Measurements from ENCODE around the gene PLEKHA4. TPM values are rescaled to one million over a fixed set of nuclear protein-coding genes. Genes with fewer than 3 reads are reported as not detected.

The PLEKHA4 gene
- total and polyA plus RNA-seq, 10 of the 15 experiments (the other 5 are each of a cell fraction or from before 2014, with no cell fraction given), result 0.13 to 10.0 (median 6.4) TPM; not detected in 1

DNA sequence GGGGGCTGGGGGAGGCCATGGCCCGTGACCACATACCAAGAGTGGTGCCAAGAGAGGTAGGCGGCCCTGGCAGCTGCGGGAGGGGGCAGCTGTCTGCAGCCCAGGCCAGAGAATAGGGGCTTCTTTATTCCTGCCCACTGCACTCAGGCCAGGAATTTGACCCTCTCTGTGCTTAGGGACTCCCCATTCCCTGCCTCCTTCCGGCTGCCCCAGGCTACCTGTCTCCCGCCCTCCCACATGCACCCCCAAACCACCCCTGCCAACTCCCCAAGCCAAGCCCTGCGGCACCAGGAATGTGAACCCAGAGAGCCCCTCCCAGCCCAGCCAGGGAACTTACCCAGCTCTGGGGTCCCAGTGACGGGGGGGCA, 687 bp downstream of the PLEKHA4 start:
- H3K9ac ChIP-seq (ENCODE audit: control insufficient read depth, insufficient read depth, low read length), result no peak overlapping the region
- intact Hi-C loops (cut with micrococcal nuclease; ENCODE audit: unreplicated experiment) (no loop called here), in situ Hi-C loops (cut with MboI) (no loop called here)
- ChIA-PET CTCF (interaction anchor here (0.9 kb wide), 1 partner anchor 26 kb away, joined by 3 read pairs; no protein-coding TSS in a partner anchor), POLR2A (no interaction called here), RAD21 (ENCODE audit: unreplicated experiment) (no interaction called here), SMC1A (ENCODE audit: uncharacterized antibody, unreplicated experiment) (no interaction called here)
- no peak overlapping the region for H3K27ac ChIP-seq (ENCODE audit: control insufficient read depth, insufficient read depth)
- DNase-seq (ENCODE audit: low read depth, low spot score) (no peak), FAIRE-seq (no peak), ATAC-seq (no peak)
- H3K4me1 ChIP-seq (ENCODE audit: control insufficient read depth, insufficient read depth, low read length), result peaks cover 33% of the 10 kb centered on the region
- no peaks in the 10 kb centered on the region for H3K36me3 ChIP-seq (ENCODE audit: control insufficient read depth in 2 of 2, insufficient read depth in 2 of 2, low read length in 1 of 2)
- H3K4me2 ChIP-seq (ENCODE audit: control insufficient read depth, insufficient read depth), result no peak overlapping the region; the same call in 1 of the 2 replicates
- no peak overlapping the region for H2AFZ ChIP-seq (ENCODE audit: control insufficient read depth, low read depth, low read length)
- H3K79me2 ChIP-seq (ENCODE audit: control insufficient read depth, insufficient read depth, low read length), result peaks cover 6% of the 10 kb centered on the region
- 88% methylated on average over 5 of the region's 7 CpGs for WGBS (ENCODE audit: insufficient coverage, insufficient replicate concordance, low lambda C conversion rate, missing lambda C conversion rate)
- TF ChIP-seq EED (IDR thresholded peaks at IDR 0.05; ENCODE audit: low read depth) (no peak), YY1 (IDR thresholded peaks at IDR 0.05; ENCODE audit: low read depth, low read length) (no peak), NR2C1 (IDR thresholded peaks at IDR 0.05) (no peak), YBX1 (IDR thresholded peaks at IDR 0.05) (no peak), EP300 (IDR thresholded peaks at IDR 0.05; ENCODE audit: borderline replicate concordance in 1 of 2, control insufficient read depth in 1 of 2, low read depth in 2 of 2, low read length in 2 of 2) (no peak)
- BruUV-seq (replicated peaks), result no TSS peak
- H3K4me3 ChIP-seq, result no peak overlapping the region
- H4K20me1 ChIP-seq (ENCODE audit: control insufficient read depth, insufficient read depth), result no peaks in the 10 kb centered on the region
- no peaks in the 10 kb centered on the region for H3K27me3 ChIP-seq (replicated peaks in 1 of 2; ENCODE audit: control insufficient read depth in 2 of 2, insufficient read depth in 2 of 2, low read length in 1 of 2)
- H3K9me3 ChIP-seq (replicated peaks; ENCODE audit: control insufficient read depth, insufficient read depth, low read length), result no peaks in the 10 kb centered on the region

- intact Hi-C loops (cut with micrococcal nuclease; ENCODE audit: unreplicated experiment) (no loop called here), in situ Hi-C loops (cut with MboI) (no loop called here)
- RAD21 ChIA-PET (ENCODE audit: unreplicated experiment), result interaction anchor here (0.6 to 1.3 kb wide), 3 partner anchors 72 to 100 kb away, joined by 3 to 4 read pairs (median 4); no protein-coding TSS in a partner anchor
- FAIRE-seq (no peak), ATAC-seq (no peak), DNase-seq (ENCODE audit: low read depth, low spot score) (no peak)
- no peak overlapping the region for H3K4me3 ChIP-seq
- no peak overlapping the region for H3K9ac ChIP-seq (ENCODE audit: control insufficient read depth, insufficient read depth, low read length)
- H3K4me2 ChIP-seq (ENCODE audit: control insufficient read depth, insufficient read depth), result no peak overlapping the region
- no peaks in the 10 kb centered on the region for H3K36me3 ChIP-seq (ENCODE audit: control insufficient read depth in 2 of 2, insufficient read depth in 2 of 2, low read length in 1 of 2)
- no TSS peak for BruUV-seq (replicated peaks)
- no peak overlapping the region for H2AFZ ChIP-seq (ENCODE audit: control insufficient read depth, low read depth, low read length)
- H3K27me3 ChIP-seq (replicated peaks in 1 of 2; ENCODE audit: control insufficient read depth in 2 of 2, insufficient read depth in 2 of 2, low read length in 1 of 2), result no peaks in the 10 kb centered on the region
- POLR2A ChIA-PET, result no interaction called here
- CTCF ChIA-PET, result interaction anchor here (0.9 kb wide), 1 partner anchor 26 kb away, joined by 3 read pairs; no protein-coding TSS in a partner anchor
- peaks cover 33% of the 10 kb centered on the region for H3K4me1 ChIP-seq (ENCODE audit: control insufficient read depth, insufficient read depth, low read length)
- H3K79me2 ChIP-seq (ENCODE audit: control insufficient read depth, insufficient read depth, low read length), result peaks cover under 1% of the 10 kb centered on the region
- H4K20me1 ChIP-seq (ENCODE audit: control insufficient read depth, insufficient read depth), result no peaks in the 10 kb centered on the region
- peak overlapping the region; percentile 44; the same call in 1 of the 2 replicates for H3K27ac ChIP-seq (ENCODE audit: control insufficient read depth, insufficient read depth)
- H3K9me3 ChIP-seq (replicated peaks; ENCODE audit: control insufficient read depth, insufficient read depth, low read length), result no peaks in the 10 kb centered on the region
- SMC1A ChIA-PET (ENCODE audit: uncharacterized antibody, unreplicated experiment), result no interaction called here
- WGBS (ENCODE audit: insufficient coverage, insufficient replicate concordance, low lambda C conversion rate, missing lambda C conversion rate), result 79% methylated on average over 14 of the region's 14 CpGs
- TF ChIP-seq KLF5 (IDR thresholded peaks at IDR 0.05; ENCODE audit: partially characterized antibody), result no peak
- TF ChIP-seq, protein P1, sequence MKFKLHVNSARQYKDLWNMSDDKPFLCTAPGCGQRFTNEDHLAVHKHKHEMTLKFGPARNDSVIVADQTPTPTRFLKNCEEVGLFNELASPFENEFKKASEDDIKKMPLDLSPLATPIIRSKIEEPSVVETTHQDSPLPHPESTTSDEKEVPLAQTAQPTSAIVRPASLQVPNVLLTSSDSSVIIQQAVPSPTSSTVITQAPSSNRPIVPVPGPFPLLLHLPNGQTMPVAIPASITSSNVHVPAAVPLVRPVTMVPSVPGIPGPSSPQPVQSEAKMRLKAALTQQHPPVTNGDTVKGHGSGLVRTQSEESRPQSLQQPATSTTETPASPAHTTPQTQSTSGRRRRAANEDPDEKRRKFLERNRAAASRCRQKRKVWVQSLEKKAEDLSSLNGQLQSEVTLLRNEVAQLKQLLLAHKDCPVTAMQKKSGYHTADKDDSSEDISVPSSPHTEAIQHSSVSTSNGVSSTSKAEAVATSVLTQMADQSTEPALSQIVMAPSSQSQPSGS (IDR thresholded peaks at IDR 0.05; ENCODE audit: low read length), result no peak
- no peak for TF ChIP-seq CHD4 (IDR thresholded peaks at IDR 0.05)
- no peak for TF ChIP-seq SUPT20H (IDR thresholded peaks at IDR 0.05; ENCODE audit: borderline replicate concordance, control insufficient read depth, low read depth, low read length)
- TF ChIP-seq, protein P2, sequence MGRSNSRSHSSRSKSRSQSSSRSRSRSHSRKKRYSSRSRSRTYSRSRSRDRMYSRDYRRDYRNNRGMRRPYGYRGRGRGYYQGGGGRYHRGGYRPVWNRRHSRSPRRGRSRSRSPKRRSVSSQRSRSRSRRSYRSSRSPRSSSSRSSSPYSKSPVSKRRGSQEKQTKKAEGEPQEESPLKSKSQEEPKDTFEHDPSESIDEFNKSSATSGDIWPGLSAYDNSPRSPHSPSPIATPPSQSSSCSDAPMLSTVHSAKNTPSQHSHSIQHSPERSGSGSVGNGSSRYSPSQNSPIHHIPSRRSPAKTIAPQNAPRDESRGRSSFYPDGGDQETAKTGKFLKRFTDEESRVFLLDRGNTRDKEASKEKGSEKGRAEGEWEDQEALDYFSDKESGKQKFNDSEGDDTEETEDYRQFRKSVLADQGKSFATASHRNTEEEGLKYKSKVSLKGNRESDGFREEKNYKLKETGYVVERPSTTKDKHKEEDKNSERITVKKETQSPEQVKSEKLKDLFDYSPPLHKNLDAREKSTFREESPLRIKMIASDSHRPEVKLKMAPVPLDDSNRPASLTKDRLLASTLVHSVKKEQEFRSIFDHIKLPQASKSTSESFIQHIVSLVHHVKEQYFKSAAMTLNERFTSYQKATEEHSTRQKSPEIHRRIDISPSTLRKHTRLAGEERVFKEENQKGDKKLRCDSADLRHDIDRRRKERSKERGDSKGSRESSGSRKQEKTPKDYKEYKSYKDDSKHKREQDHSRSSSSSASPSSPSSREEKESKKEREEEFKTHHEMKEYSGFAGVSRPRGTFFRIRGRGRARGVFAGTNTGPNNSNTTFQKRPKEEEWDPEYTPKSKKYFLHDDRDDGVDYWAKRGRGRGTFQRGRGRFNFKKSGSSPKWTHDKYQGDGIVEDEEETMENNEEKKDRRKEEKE (IDR thresholded peaks at IDR 0.05), result no peak
- TF ChIP-seq HCFC1 (IDR thresholded peaks at IDR 0.05; ENCODE audit: low read length), result no peak
These were observed 1.2 kb downstream of the PLEKHA4 start for GRCh38 chr19:48867123-48867745.
